ENCODE measurements around the gene PALLD.

PALLD gene

GRCh38 chr4:168600796-168601583 lies 104.1 kb downstream of the PALLD start:
- no peak for DNase-seq

- no peak for DNase-seq
Measured at GRCh38 chr4:168601899-168602298, 105.0 kb downstream of the PALLD start.

- no peak for DNase-seq
Measured at GRCh38 chr4:168604496-168605373, 107.9 kb downstream of the PALLD start.

GRCh38 chr4:168605411-168605810 lies 108.6 kb downstream of the PALLD start:
- DNase-seq, result no peak

- DNase-seq, result no peak
Measured at GRCh38 chr4:168607215-168607614, 110.4 kb downstream of the PALLD start.

GRCh38 chr4:168608771-168609170 lies 111.9 kb downstream of the PALLD start:
- no peak for DNase-seq

- no peak for DNase-seq
Measured at GRCh38 chr4:168609369-168609768, 112.5 kb downstream of the PALLD start.

- peak; percentile 20 for DNase-seq
Measured at GRCh38 chr4:168610911-168611530, 114.2 kb downstream of the PALLD start.

GRCh38 chr4:168612450-168613135 lies 115.7 kb downstream of the PALLD start:
- no peak for DNase-seq

- no peak for DNase-seq
Measured at GRCh38 chr4:168613869-168614268, 117.0 kb downstream of the PALLD start.

GRCh38 chr4:168614281-168615057 lies 117.6 kb downstream of the PALLD start:
- no peak for DNase-seq

- DNase-seq, result no peak
Measured at GRCh38 chr4:168615294-168616065, 118.6 kb downstream of the PALLD start.

GRCh38 chr4:168618577-168619265 lies 121.9 kb downstream of the PALLD start:
- no peak for DNase-seq

- no peak for DNase-seq
Measured at GRCh38 chr4:168619266-168619631, 122.4 kb downstream of the PALLD start.

- no peak for DNase-seq
Measured at GRCh38 chr4:168621806-168622589, 125.1 kb downstream of the PALLD start.

- no peak for DNase-seq
Measured at GRCh38 chr4:168622600-168622999, 125.7 kb downstream of the PALLD start.

- DNase-seq, result no peak
Measured at GRCh38 chr4:168623011-168623410, 126.2 kb downstream of the PALLD start.

GRCh38 chr4:168623484-168623883 lies 126.6 kb downstream of the PALLD start:
- no peak for DNase-seq

- no peak for DNase-seq
Measured at GRCh38 chr4:168628251-168628650, 131.4 kb downstream of the PALLD start.

GRCh38 chr4:168629566-168629965 lies 132.7 kb downstream of the PALLD start:
- no peak for DNase-seq
